Activated effector memory CD4-positive, alpha-beta T cell treated with anti-CD3 and anti-CD28 coated beads, Interleukin-2, amount 50 U/mL, for 16 hours (primary cell): ENCODE measurements around the gene PTK6.

Source experiments
- DNase-seq: peaks from one replicate; pipeline ENCODE4 v3.0.0-alpha.2; 2020

Gene PTK6

GRCh38 chr20:63504642-63505041 lies 32.5 kb downstream of the PTK6 start:
- DNase-seq, result no peak

GRCh38 chr20:63503524-63503923 lies 33.7 kb downstream of the PTK6 start:
- DNase-seq, result no peak

GRCh38 chr20:63502671-63503172 lies 34.5 kb downstream of the PTK6 start:
- no peak for DNase-seq

- DNase-seq, result no peak
Measured at GRCh38 chr20:63501818-63502670, 35.1 kb downstream of the PTK6 start.

GRCh38 chr20:63500902-63501817 lies 36.0 kb downstream of the PTK6 start:
- DNase-seq, result no peak

GRCh38 chr20:63500151-63500901 lies 36.9 kb downstream of the PTK6 start:
- no peak for DNase-seq

GRCh38 chr20:63499338-63499969 lies 37.7 kb downstream of the PTK6 start:
- DNase-seq, result no peak

GRCh38 chr20:63498960-63499337 lies 38.2 kb downstream of the PTK6 start, which contains the start of gene EEF1A2:
Gene EEF1A2, minus strand, starts transcription at chr20:63499083. Its CDS starts 1,320 bp downstream, at chr20:63497763.
- DNase-seq, result peak; percentile 85

GRCh38 chr20:63497946-63498935 lies 38.9 kb downstream of the PTK6 start:
- no peak for DNase-seq

GRCh38 chr20:63497138-63497945 lies 39.8 kb downstream of the PTK6 start:
- DNase-seq, result no peak

GRCh38 chr20:63496596-63497120 lies 40.5 kb downstream of the PTK6 start:
- DNase-seq, result no peak

GRCh38 chr20:63495741-63496595 lies 41.2 kb downstream of the PTK6 start:
- DNase-seq, result peak; percentile 92

- DNase-seq, result no peak
Measured at GRCh38 chr20:63495167-63495720, 41.9 kb downstream of the PTK6 start.

GRCh38 chr20:63494420-63495166 lies 42.6 kb downstream of the PTK6 start:
- DNase-seq, result no peak

- DNase-seq, result no peak
Measured at GRCh38 chr20:63494084-63494419, 43.1 kb downstream of the PTK6 start.

GRCh38 chr20:63493563-63494020 lies 43.6 kb downstream of the PTK6 start:
- DNase-seq, result no peak

- no peak for DNase-seq
Measured at GRCh38 chr20:63492982-63493381, 44.2 kb downstream of the PTK6 start.

- DNase-seq, result no peak
Measured at GRCh38 chr20:63492518-63492917, 44.7 kb downstream of the PTK6 start.
